ENCODE data around the gene CCDC149. TPM values are rescaled to one million over a fixed set of nuclear protein-coding genes. Genes with fewer than 3 reads are reported as not detected.

CCDC149 gene
- total and polyA plus RNA-seq, 9 of the 15 experiments (the other 6 are each of a cell fraction or from before 2014, with no cell fraction given) = 0.04 to 0.18 TPM; not detected in 7

DNA sequence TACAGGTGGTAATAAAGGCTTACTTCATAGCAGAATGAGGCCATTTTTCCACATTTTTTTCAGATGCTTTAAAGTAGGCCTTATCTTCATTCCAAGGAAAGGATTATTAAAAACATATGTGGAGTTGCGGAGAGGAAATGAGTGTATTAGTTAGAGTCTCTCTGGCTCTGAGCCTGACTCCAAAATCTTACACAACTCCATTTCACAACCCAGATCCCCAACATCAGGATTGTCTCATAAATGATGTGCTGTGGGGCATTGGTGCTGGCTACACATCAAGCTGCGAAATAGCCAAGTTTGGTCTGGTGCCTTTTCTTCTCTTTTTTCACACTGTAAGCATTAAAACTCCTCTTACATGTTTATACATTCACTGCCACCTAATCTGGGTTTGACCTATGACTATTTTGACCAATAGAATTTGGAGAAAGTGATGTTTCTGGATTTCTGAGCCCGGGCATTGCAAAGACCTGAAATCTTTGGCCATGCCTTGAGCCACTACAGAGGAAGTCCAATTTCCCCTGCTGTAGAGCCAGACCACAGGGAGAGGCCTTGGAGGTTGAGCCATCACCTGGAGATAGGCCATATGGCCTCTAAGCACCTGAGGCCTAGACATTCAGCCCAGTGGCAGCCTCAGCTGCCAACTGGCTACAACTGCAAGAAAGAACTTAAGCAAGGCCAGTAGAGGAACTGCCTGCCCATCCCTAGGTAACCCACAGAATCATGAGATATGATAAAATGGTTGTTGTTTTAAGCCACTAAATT, 134.2 kb downstream of the CCDC149 start:
- Histone ChIP-seq H3K79me2 (ENCODE audit: control insufficient read depth, insufficient read depth, low read length) (no peaks in the 10 kb centered on the region), H3K9ac (ENCODE audit: insufficient read depth in 1 of 2, low read depth in 2 of 2, low read length in 2 of 2) (no peak overlapping the region), H3K4me1 (replicated peaks in 1 of 2; ENCODE audit: control insufficient read depth in 2 of 2, insufficient read depth in 2 of 2, low read length in 2 of 2) (no peaks in the 10 kb centered on the region), H3K27me3 (ENCODE audit: control insufficient read depth in 2 of 2, insufficient read depth in 2 of 2, low read length in 2 of 2) (no peaks in the 10 kb centered on the region; a peak in 1 of 5 replicates), H3K4me3 (no peak overlapping the region), H3K4me2 (ENCODE audit: insufficient read depth, low read length) (no peak overlapping the region), H2AFZ (ENCODE audit: low read depth, low read length) (no peak overlapping the region), H3K27ac (ENCODE audit: extremely low read depth, low read depth, low read length) (no peak overlapping the region), H3K9me1 (ENCODE audit: control insufficient read depth, insufficient read depth, low read length) (no peaks in the 10 kb centered on the region), H4K20me1 (replicated peaks; ENCODE audit: control insufficient read depth, insufficient read depth, low read length) (no peaks in the 10 kb centered on the region), H3K36me3 (ENCODE audit: control insufficient read depth, insufficient read depth, low read length) (no peaks in the 10 kb centered on the region), H3K9me3 (replicated peaks; ENCODE audit: control insufficient read depth, insufficient read depth, low read depth, low read length) (no peaks in the 10 kb centered on the region)
- ATAC-seq (no peak), FAIRE-seq (no peak), DNase-seq (ENCODE audit: extremely low read depth in 1 of 4, low spot score in 3 of 4) (no peak)
- in situ Hi-C loops (cut with MboI) = no loop called here
- POLR2A ChIA-PET = no interaction called here
- intact Hi-C loops (cut with micrococcal nuclease) = no loop called here
- TF ChIP-seq, protein P1, sequence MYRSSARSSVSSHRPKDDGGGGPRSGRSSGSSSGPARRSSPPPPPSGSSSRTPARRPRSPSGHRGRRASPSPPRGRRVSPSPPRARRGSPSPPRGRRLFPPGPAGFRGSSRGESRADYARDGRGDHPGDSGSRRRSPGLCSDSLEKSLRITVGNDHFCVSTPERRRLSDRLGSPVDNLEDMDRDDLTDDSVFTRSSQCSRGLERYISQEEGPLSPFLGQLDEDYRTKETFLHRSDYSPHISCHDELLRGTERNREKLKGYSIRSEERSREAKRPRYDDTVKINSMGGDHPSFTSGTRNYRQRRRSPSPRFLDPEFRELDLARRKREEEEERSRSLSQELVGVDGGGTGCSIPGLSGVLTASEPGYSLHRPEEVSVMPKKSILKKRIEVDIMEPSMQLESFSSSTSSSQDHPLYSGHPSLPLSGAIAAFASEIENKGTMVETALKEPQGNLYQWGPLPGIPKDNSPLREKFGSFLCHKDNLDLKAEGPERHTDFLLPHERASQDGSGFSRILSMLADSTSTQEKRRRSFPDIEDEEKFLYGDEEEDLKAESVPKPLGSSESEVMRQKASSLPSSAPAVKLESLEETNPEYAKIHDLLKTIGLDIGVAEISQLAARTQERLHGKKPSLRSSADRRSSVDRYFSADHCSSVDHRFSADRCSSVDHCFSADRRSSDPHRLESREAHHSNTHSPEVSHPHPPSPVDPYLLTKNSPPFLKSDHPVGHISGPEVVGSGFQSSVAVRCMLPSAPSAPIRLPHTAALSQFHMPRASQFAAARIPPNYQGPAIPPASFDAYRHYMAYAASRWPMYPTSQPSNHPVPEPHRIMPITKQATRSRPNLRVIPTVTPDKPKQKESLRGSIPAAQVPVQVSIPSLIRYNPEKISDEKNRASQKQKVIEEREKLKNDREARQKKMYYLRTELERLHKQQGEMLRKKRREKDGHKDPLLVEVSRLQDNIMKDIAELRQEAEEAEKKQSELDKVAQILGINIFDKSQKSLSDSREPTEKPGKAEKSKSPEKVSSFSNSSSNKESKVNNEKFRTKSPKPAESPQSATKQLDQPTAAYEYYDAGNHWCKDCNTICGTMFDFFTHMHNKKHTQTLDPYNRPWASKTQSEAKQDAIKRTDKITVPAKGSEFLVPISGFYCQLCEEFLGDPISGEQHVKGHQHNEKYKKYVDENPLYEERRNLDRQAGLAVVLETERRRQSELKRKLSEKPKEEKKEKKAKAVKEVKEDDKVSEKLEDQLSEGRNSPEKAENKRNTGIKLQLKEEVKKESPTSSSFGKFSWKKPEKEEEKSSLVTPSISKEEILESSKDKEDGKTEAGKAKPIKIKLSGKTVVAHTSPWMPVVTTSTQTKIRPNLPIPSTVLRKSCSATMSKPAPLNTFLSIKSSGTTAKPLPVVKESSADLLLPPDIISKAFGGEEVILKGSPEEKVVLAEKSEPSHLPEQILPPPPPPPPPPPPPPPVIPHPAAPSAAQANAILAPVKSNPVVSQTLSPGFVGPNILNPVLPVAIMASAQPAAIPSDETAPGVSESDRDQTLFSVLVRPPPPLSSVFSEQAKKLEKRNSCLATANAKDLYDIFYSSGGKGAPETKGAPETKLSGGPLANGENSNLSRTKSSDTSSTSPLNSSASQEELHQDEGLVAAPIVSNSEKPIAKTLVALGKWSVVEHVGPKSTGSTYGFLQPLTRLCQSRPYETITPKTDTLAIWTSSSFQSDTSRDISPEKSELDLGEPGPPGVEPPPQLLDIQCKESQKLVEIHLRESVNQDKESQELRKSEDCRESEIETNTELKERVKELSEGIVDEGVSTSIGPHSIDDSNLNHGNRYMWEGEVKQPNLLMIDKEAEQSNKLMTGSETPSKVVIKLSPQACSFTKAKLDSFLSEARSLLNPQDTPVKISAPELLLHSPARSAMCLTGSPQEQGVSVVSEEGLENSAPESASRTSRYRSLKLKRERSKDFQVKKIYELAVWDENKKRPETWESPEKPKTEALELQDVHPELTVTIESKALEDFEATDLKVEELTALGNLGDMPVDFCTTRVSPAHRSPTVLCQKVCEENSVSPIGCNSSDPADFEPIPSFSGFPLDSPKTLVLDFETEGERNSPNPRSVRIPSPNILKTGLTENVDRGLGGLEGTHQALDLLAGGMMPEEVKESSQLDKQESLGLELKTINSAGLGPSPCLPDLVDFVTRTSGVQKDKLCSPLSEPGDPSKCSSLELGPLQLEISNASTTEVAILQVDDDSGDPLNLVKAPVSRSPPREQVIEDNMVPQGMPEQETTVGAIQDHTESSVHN (IDR thresholded peaks at IDR 0.05; ENCODE audit: borderline replicate concordance in 1 of 2, low read depth in 1 of 2) = no peak
- TF ChIP-seq ZNF444 (CRISPR knock-in tag; IDR thresholded peaks at IDR 0.05) = no peak
- no peak for TF ChIP-seq DPF2 (IDR thresholded peaks at IDR 0.05)
- TF ChIP-seq ZNF445 (CRISPR knock-in tag; IDR thresholded peaks at IDR 0.05; ENCODE audit: low read depth) = no peak
- CTCF ChIA-PET (ENCODE audit: low intra/inter-chr PET ratio) = no interaction called here
- no TSS peak for BruUV-seq (replicated peaks)
- 2% methylated on average over 3 of the region's 3 CpGs for WGBS (ENCODE audit: insufficient coverage, low coverage, missing lambda C conversion rate)
